T-helper 2 cell treated with Interferon-gamma antibody and Interleukin-4, amounts not matched to agents 100 ng/mL and 5 ng/mL, for 36 hours (primary cell): ENCODE measurements around the gene CPO. TPM values are rescaled to one million over a fixed set of nuclear protein-coding genes. Genes with fewer than 3 reads are reported as not detected.

Source experiments
- intact Hi-C: fragments of 100-400 bp; cut with micrococcal nuclease; formaldehyde crosslinking; loops from one replicate; pipeline ENCODE4 v1.15.1; 2023
- total RNA-seq: library from RNA; stranded (reverse); gene quantifications from 2 replicates; pipeline ENCODE4 v1.2.3, GENCODE V29; 2022

CPO gene
- total RNA-seq, 1 donor from 2014 or later, result not detected

- intact Hi-C loops, result no loop called here
These were observed 69.0 kb downstream of the CPO start for GRCh38 chr2:207008105-207008990.

GRCh38 chr2:207012461-207012860 is 73.1 kb downstream of the CPO start:
- intact Hi-C loops, result no loop called here

GRCh38 chr2:207014424-207014823 is 75.1 kb downstream of the CPO start:
- intact Hi-C loops, result no loop called here

- intact Hi-C loops, result no loop called here
These were observed 76.6 kb downstream of the CPO start for GRCh38 chr2:207015901-207016300.

Other genes with a start within 250 kb of the CPO start
- not detected in 2 replicates for gene DYTN, start 221.1 kb upstream of the CPO start, total RNA-seq
- 0.09 and 0.32 TPM in 2 replicates for gene MDH1B, start 174.2 kb upstream of the CPO start, total RNA-seq
- 24.0 and 25.1 TPM in 2 replicates for gene FASTKD2, start 173.9 kb upstream of the CPO start, total RNA-seq
- gene KLF7, start 226.4 kb downstream of the CPO start, total RNA-seq, result 21.8 and 28.8 TPM in 2 replicates